Measurements from ENCODE around the gene TMEM121B. TPM values are rescaled to one million over a fixed set of nuclear protein-coding genes. Genes with fewer than 3 reads are reported as not detected.

Gene TMEM121B
- total RNA-seq, 6 experiments from 2014 or later = 0.05 to 0.33 (median 0.19) TPM

DNA sequence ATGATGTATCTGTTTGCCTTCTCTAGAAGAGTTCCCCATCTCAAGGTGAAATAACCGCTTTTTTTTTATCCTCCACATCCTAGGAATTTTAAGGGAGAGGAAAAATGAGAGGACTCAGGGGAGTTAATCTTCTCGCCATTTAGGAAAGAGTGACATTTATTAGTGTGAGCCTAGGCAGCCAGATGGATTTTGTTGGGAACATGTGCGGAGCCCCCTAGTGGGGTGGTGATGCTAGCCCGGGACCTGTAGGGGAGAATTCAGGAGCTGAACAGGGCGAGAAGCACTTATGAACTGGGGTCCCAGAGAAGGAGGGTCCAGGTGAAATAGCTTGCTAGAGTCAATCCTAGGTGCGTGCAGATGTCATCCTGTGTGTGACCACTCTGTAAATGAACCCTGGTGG is 25.6 kb downstream of the TMEM121B start:
- H3K9me3 ChIP-seq = no peaks in the 10 kb centered on the region
- peaks cover 0 to 35% (median 12%) of the 10 kb centered on the region in 4 donors for H3K36me3 ChIP-seq
- peaks cover 0 to 18% (median 5%) of the 10 kb centered on the region in 4 donors for H3K4me1 ChIP-seq
- ATAC-seq = no peak
- no peak overlapping the region for H3K4me3 ChIP-seq
- intact Hi-C loops (cut with DNase I) = no loop called here
- DNase-seq = no peak
- TF ChIP-seq, protein P1, sequence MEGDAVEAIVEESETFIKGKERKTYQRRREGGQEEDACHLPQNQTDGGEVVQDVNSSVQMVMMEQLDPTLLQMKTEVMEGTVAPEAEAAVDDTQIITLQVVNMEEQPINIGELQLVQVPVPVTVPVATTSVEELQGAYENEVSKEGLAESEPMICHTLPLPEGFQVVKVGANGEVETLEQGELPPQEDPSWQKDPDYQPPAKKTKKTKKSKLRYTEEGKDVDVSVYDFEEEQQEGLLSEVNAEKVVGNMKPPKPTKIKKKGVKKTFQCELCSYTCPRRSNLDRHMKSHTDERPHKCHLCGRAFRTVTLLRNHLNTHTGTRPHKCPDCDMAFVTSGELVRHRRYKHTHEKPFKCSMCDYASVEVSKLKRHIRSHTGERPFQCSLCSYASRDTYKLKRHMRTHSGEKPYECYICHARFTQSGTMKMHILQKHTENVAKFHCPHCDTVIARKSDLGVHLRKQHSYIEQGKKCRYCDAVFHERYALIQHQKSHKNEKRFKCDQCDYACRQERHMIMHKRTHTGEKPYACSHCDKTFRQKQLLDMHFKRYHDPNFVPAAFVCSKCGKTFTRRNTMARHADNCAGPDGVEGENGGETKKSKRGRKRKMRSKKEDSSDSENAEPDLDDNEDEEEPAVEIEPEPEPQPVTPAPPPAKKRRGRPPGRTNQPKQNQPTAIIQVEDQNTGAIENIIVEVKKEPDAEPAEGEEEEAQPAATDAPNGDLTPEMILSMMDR (IDR thresholded peaks at IDR 0.05) = peak in 2 of 4 donors; percentile 17 to 29
- TF ChIP-seq POLR2A (IDR thresholded peaks at IDR 0.05) = no peak
- 77% methylated on average over 3 of the region's 6 CpGs for WGBS (ENCODE audit: insufficient coverage, low coverage, low lambda C conversion rate, missing lambda C conversion rate)
- no peaks in the 10 kb centered on the region for H3K27me3 ChIP-seq
- H3K27ac ChIP-seq = no peak overlapping the region

GRCh38 chr22:17093081-17093480 is 28.1 kb downstream of the TMEM121B start:
- Histone ChIP-seq H3K27ac (no peak overlapping the region), H3K27me3 (no peaks in the 10 kb centered on the region), H3K9me3 (no peaks in the 10 kb centered on the region), H3K36me3 (peaks cover 0 to 11% (median 1%) of the 10 kb centered on the region in 4 donors), H3K4me3 (no peak overlapping the region), H3K4me1 (peaks cover 0 to 18% (median 5%) of the 10 kb centered on the region in 4 donors)
- ATAC-seq = peak; percentile 39 to 67 (median 62)
- intact Hi-C loops (cut with DNase I) = no loop called here
- WGBS (ENCODE audit: insufficient coverage, low coverage, low lambda C conversion rate, missing lambda C conversion rate) = 34% methylated on average over 3 of the region's 3 CpGs
- no peak for DNase-seq
- no peak for TF ChIP-seq POLR2A (IDR thresholded peaks at IDR 0.05)
- TF ChIP-seq, protein P1 (IDR thresholded peaks at IDR 0.05) = no peak

DNA sequence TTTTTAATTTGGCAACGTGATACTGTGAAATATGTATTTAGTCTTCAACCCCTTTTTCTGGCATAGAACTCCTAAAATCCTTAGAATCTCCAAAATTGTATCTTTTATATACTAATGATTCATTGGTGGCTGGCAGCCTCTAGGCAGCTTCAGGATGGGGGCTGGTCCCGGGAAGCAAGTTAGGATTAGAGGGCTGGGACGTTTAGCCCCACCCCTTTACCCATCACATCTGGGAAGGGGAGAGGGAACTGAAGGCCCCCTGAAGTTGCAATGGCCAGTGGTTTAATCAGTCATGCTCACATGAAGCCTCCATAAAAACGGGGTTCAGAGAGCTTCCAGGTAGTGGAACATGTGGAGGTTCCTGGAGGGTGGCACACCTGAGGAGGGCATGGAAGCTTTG is 29.3 kb downstream of the TMEM121B start:
- intact Hi-C loops (cut with DNase I) = no loop called here
- Histone ChIP-seq H3K4me3 (no peak overlapping the region), H3K36me3 (no peaks in the 10 kb centered on the region), H3K4me1 (peaks cover 0 to 18% (median 5%) of the 10 kb centered on the region in 4 donors), H3K27me3 (no peaks in the 10 kb centered on the region), H3K9me3 (no peaks in the 10 kb centered on the region), H3K27ac (no peak overlapping the region)
- TF ChIP-seq, protein P1 (IDR thresholded peaks at IDR 0.05) = no peak
- no peak for TF ChIP-seq POLR2A (IDR thresholded peaks at IDR 0.05)
- DNase-seq (peak in 1 of 3 donors; percentile 12), ATAC-seq (no peak)
- WGBS (ENCODE audit: insufficient coverage, low coverage, low lambda C conversion rate, missing lambda C conversion rate) = 67% methylated on average over 3 of the region's 4 CpGs

DNA sequence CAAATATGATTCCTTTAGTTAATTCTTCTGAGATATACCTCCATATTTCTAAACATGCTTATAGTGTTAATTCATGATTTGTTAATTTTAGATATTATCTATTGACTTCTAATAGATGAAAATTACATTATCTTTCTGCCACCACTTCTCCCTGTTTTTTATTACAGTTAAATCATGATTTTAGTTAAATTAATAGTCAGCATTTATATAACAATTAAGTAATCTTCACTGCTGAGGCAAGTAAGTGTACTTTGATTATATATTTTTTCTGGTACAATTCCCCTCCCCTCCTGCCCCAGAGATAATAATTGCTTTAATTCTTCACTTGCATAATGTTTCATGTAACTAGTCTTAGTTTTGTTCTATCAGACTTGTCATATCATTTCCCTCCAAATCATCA is 30.6 kb downstream of the TMEM121B start:
- no peak overlapping the region for H3K4me3 ChIP-seq
- no peaks in the 10 kb centered on the region for H3K27me3 ChIP-seq
- DNase-seq (no peak), ATAC-seq (no peak)
- TF ChIP-seq, protein P1 (IDR thresholded peaks at IDR 0.05) = no peak
- TF ChIP-seq POLR2A (IDR thresholded peaks at IDR 0.05) = no peak
- peaks cover 0 to 18% (median 5%) of the 10 kb centered on the region in 4 donors for H3K4me1 ChIP-seq
- no peaks in the 10 kb centered on the region for H3K9me3 ChIP-seq
- no peaks in the 10 kb centered on the region for H3K36me3 ChIP-seq
- intact Hi-C loops (cut with DNase I) = no loop called here
- H3K27ac ChIP-seq = no peak overlapping the region

Data from right lobe of liver (tissue), 6 donors.